ENCODE measurements around the gene CLN5.

CLN5 gene

GRCh38 chr13:77034881-77035280 is 43.0 kb downstream of the CLN5 start:
- no peak overlapping the region for H3K9ac ChIP-seq (ENCODE audit: insufficient read length, low read depth)
- TF ChIP-seq YY1 (IDR thresholded peaks at IDR 0.05; ENCODE audit: insufficient read depth, insufficient read length) (no peak), SUZ12 (IDR thresholded peaks at IDR 0.05; ENCODE audit: extremely low read depth, insufficient read depth, insufficient read length) (no peak), ZNF274 (IDR thresholded peaks at IDR 0.05; ENCODE audit: low read depth, low read length) (no peak)
- no peaks in the 10 kb centered on the region for H3K27me3 ChIP-seq (ENCODE audit: insufficient read depth, insufficient read length)
- DNase-seq (ENCODE audit: low read depth, low spot score), result no peak
- H3K36me3 ChIP-seq (ENCODE audit: insufficient read depth, insufficient read length, low read length), result no peaks in the 10 kb centered on the region
- H3K4me1 ChIP-seq (ENCODE audit: insufficient read depth, insufficient read length), result no peaks in the 10 kb centered on the region
- no peak overlapping the region for H3K4me3 ChIP-seq (ENCODE audit: insufficient read length, low read depth)
- no peaks in the 10 kb centered on the region; the same call in 1 of the 2 replicates for H3K9me3 ChIP-seq (ENCODE audit: insufficient read depth, low read length)

GRCh38 chr13:77036279-77036678 is 44.4 kb downstream of the CLN5 start:
- no peaks in the 10 kb centered on the region; the same call in 1 of the 2 replicates for H3K9me3 ChIP-seq (ENCODE audit: insufficient read depth, low read length)
- no peaks in the 10 kb centered on the region for H3K4me1 ChIP-seq (ENCODE audit: insufficient read depth, insufficient read length)
- H3K4me3 ChIP-seq (ENCODE audit: insufficient read length, low read depth), result no peak overlapping the region
- DNase-seq (ENCODE audit: low read depth, low spot score), result no peak
- no peak for TF ChIP-seq ZNF274 (IDR thresholded peaks at IDR 0.05; ENCODE audit: low read depth, low read length)
- TF ChIP-seq SUZ12 (IDR thresholded peaks at IDR 0.05; ENCODE audit: extremely low read depth, insufficient read depth, insufficient read length), result no peak
- TF ChIP-seq YY1 (IDR thresholded peaks at IDR 0.05; ENCODE audit: insufficient read depth, insufficient read length), result no peak
- no peak overlapping the region for H3K9ac ChIP-seq (ENCODE audit: insufficient read length, low read depth)
- no peaks in the 10 kb centered on the region for H3K27me3 ChIP-seq (ENCODE audit: insufficient read depth, insufficient read length)
- no peaks in the 10 kb centered on the region for H3K36me3 ChIP-seq (ENCODE audit: insufficient read depth, insufficient read length, low read length)

- no peak for DNase-seq (ENCODE audit: low read depth, low spot score)
- no peak overlapping the region for H3K4me3 ChIP-seq (ENCODE audit: insufficient read length, low read depth)
- H3K9me3 ChIP-seq (ENCODE audit: insufficient read depth, low read length), result no peaks in the 10 kb centered on the region; the same call in 1 of the 2 replicates
- H3K27me3 ChIP-seq (ENCODE audit: insufficient read depth, insufficient read length), result no peaks in the 10 kb centered on the region
- TF ChIP-seq SUZ12 (IDR thresholded peaks at IDR 0.05; ENCODE audit: extremely low read depth, insufficient read depth, insufficient read length) (no peak), ZNF274 (IDR thresholded peaks at IDR 0.05; ENCODE audit: low read depth, low read length) (no peak), YY1 (IDR thresholded peaks at IDR 0.05; ENCODE audit: insufficient read depth, insufficient read length) (no peak)
- H3K9ac ChIP-seq (ENCODE audit: insufficient read length, low read depth), result no peak overlapping the region
- peaks cover under 1% of the 10 kb centered on the region for H3K36me3 ChIP-seq (ENCODE audit: insufficient read depth, insufficient read length, low read length)
- no peaks in the 10 kb centered on the region for H3K4me1 ChIP-seq (ENCODE audit: insufficient read depth, insufficient read length)
These were observed 47.1 kb downstream of the CLN5 start for GRCh38 chr13:77038907-77039480.

- TF ChIP-seq YY1 (IDR thresholded peaks at IDR 0.05; ENCODE audit: insufficient read depth, insufficient read length), result no peak
- TF ChIP-seq SUZ12 (IDR thresholded peaks at IDR 0.05; ENCODE audit: extremely low read depth, insufficient read depth, insufficient read length), result no peak
- no peak for TF ChIP-seq ZNF274 (IDR thresholded peaks at IDR 0.05; ENCODE audit: low read depth, low read length)
- Histone ChIP-seq H3K9me3 (ENCODE audit: insufficient read depth, low read length) (no peaks in the 10 kb centered on the region; the same call in 1 of the 2 replicates), H3K36me3 (ENCODE audit: insufficient read depth, insufficient read length, low read length) (peaks cover 3% of the 10 kb centered on the region), H3K9ac (ENCODE audit: insufficient read length, low read depth) (no peak overlapping the region), H3K27me3 (ENCODE audit: insufficient read depth, insufficient read length) (no peaks in the 10 kb centered on the region), H3K4me1 (ENCODE audit: insufficient read depth, insufficient read length) (no peaks in the 10 kb centered on the region), H3K4me3 (ENCODE audit: insufficient read length, low read depth) (no peak overlapping the region)
- no peak for DNase-seq (ENCODE audit: low read depth, low spot score)
These were observed 48.2 kb downstream of the CLN5 start for GRCh38 chr13:77040076-77040475.

DNA sequence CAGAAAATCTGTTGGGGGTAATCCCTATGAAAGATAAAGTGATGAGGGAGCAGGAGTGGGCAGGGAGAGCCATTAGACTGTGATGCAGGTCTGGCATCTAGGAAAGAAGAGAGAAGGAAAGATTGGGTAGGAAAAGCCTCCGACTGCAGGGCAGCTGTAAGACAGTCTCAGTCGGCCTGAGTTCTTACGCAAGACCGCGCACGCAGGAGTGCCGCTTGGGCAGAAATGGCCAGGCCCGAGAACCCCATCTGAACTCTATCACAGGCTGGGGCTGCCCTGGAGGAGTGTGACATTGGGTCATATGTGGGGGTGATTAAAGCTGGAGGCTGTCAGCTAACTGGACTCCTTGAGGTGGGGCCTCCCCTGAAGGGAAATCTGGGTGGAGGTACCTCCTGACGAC is 49.0 kb downstream of the CLN5 start:
- DNase-seq (ENCODE audit: low read depth, low spot score), result no peak
- H3K4me3 ChIP-seq (ENCODE audit: insufficient read length, low read depth), result no peak overlapping the region

DNA sequence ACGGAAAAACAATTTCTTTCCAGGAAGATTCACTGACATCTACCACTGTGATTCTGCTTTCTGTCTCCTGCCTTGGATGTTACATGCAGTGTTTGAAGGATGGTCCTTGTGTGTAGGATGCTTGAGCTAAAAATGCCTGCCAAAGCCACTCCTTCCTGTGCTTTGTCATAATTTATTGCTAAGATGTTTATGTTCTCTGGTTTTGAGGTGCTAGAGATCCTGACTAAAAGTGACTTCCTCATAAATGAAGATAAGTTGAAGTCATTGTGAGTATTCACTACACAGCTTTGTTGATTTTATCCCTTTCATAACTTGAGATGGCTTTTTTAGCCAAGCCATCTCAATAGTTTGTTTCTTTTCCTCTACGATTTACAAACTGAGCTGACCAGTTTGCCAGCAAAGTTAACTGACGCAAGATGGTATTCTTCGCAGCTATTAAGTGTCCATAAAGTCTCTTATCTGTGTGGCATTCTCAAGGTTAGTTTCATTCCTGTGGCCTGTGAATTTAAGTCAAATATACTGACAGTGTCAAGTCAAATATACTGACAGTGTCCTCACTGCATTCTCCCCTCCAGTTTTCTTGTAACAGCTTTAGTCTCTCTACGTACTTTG is 50.8 kb downstream of the CLN5 start:
- no peaks in the 10 kb centered on the region; the same call in 1 of the 2 replicates for H3K9me3 ChIP-seq (ENCODE audit: insufficient read depth, low read length)
- H3K4me3 ChIP-seq (ENCODE audit: insufficient read length, low read depth), result no peak overlapping the region
- H3K36me3 ChIP-seq (ENCODE audit: insufficient read depth, insufficient read length, low read length), result peaks cover 3% of the 10 kb centered on the region
- no peaks in the 10 kb centered on the region for H3K4me1 ChIP-seq (ENCODE audit: insufficient read depth, insufficient read length)
- H3K27me3 ChIP-seq (ENCODE audit: insufficient read depth, insufficient read length), result no peaks in the 10 kb centered on the region
- no peak overlapping the region for H3K9ac ChIP-seq (ENCODE audit: insufficient read length, low read depth)
- TF ChIP-seq YY1 (IDR thresholded peaks at IDR 0.05; ENCODE audit: insufficient read depth, insufficient read length) (no peak), ZNF274 (IDR thresholded peaks at IDR 0.05; ENCODE audit: low read depth, low read length) (no peak), SUZ12 (IDR thresholded peaks at IDR 0.05; ENCODE audit: extremely low read depth, insufficient read depth, insufficient read length) (no peak)
- no peak for DNase-seq (ENCODE audit: low read depth, low spot score)

More for the DNA sequence above, 49.0 kb downstream of the CLN5 start:
- no peaks in the 10 kb centered on the region for H3K27me3 ChIP-seq (ENCODE audit: insufficient read depth, insufficient read length)
- peaks cover 3% of the 10 kb centered on the region for H3K36me3 ChIP-seq (ENCODE audit: insufficient read depth, insufficient read length, low read length)
- no peaks in the 10 kb centered on the region for H3K9me3 ChIP-seq (ENCODE audit: insufficient read depth, low read length)
- TF ChIP-seq YY1 (IDR thresholded peaks at IDR 0.05; ENCODE audit: insufficient read depth, insufficient read length), result no peak
- TF ChIP-seq ZNF274 (IDR thresholded peaks at IDR 0.05; ENCODE audit: low read depth, low read length), result no peak
- no peak for TF ChIP-seq SUZ12 (IDR thresholded peaks at IDR 0.05; ENCODE audit: extremely low read depth, insufficient read depth, insufficient read length)
- no peaks in the 10 kb centered on the region for H3K4me1 ChIP-seq (ENCODE audit: insufficient read depth, insufficient read length)
- H3K9ac ChIP-seq (ENCODE audit: insufficient read length, low read depth), result no peak overlapping the region

DNA sequence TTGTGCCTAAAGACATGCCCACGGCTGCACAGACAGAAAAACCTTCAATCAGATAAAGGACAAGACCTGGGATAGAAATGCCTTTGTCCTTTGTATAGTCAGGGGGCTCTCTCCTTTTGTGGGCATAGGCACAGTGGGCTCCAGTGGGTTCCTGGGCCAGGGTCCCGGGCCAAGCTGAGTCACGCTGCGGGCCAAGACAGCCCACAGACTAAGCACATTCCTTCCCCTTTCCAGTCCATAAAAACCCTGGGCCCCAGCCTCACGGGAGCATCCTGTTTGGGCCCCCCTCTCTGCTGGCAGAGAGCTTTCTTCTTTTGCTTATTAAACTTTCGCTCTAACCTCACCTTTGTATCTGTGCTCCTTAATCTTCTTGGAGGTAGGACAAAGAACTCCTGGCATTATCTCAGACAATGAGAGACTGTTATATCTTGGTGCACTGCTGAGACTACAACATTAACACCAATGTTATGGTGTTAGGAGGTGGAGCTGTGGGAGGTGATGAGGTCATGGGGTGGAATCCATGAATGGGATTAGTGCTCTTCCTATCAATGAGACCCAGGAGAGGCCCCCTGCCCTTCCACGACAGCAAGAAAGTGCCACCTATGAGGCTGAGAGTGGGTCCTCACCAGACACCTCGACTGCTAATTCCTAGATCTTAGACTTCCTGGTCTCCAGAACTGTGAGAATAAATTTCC is 55.9 kb downstream of the CLN5 start:
- Histone ChIP-seq H3K9ac (ENCODE audit: insufficient read length, low read depth) (no peak overlapping the region), H3K4me3 (ENCODE audit: insufficient read length, low read depth) (no peak overlapping the region), H3K36me3 (ENCODE audit: insufficient read depth, insufficient read length, low read length) (peaks cover 12% of the 10 kb centered on the region), H3K27me3 (ENCODE audit: insufficient read depth, insufficient read length) (no peaks in the 10 kb centered on the region), H3K9me3 (ENCODE audit: insufficient read depth, low read length) (no peaks in the 10 kb centered on the region; the same call in 1 of the 2 replicates), H3K4me1 (ENCODE audit: insufficient read depth, insufficient read length) (no peaks in the 10 kb centered on the region)
- TF ChIP-seq SUZ12 (IDR thresholded peaks at IDR 0.05; ENCODE audit: extremely low read depth, insufficient read depth, insufficient read length) (no peak), ZNF274 (IDR thresholded peaks at IDR 0.05; ENCODE audit: low read depth, low read length) (no peak), YY1 (IDR thresholded peaks at IDR 0.05; ENCODE audit: insufficient read depth, insufficient read length) (no peak)
- no peak for DNase-seq (ENCODE audit: low read depth, low spot score)

Measured in NT2/D1 (cell line).